Umbilical cord (tissue), 2 donors: Measurements from ENCODE around the gene GRIK4. TPM values are rescaled to one million over a fixed set of nuclear protein-coding genes. Genes with fewer than 3 reads are reported as not detected.
"Not testable (repeated sequence)": the region's sequence is repeated elsewhere in the genome, so short reads cannot be mapped to it uniquely, and the experiment has no call there.

ENCODE experiments used
- DNase-seq: peaks from one replicate; pipeline ENCODE4 v3.0.0-alpha.2; 2015; ENCODE audit warnings: low spot score
- total RNA-seq: library from RNA; depleted of rRNA; stranded (reverse); fragments of >200 nt; gene quantifications from one replicate; pipeline ENCODE4 v1.2.3, GENCODE V29; 2014; ENCODE audit warnings: low replicate concordance; ENCODE audit not compliant: insufficient read depth

The GRIK4 gene
- total RNA-seq, 1 donor from 2014 or later, result 1.2 TPM

DNA sequence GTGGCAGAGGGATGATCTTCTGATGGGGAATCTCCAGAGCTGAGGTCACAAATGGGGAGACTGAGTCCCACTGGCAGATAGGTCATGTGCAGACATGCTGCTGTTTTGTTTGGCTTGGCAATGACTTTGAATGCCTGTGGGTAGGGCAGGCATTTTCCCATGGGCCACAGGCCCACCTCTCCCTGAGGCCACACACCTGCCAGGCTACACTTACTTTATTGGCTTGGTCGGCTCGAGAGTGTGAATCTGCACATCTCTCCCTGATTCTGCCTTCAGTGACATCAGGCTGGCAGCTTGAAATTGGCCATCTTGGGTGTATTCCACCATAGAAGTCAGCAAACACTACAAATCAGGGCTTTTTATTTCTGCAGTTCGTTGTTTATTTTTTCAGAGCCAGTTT, 91.5 kb downstream of the GRIK4 start:
- no peak for DNase-seq

DNA sequence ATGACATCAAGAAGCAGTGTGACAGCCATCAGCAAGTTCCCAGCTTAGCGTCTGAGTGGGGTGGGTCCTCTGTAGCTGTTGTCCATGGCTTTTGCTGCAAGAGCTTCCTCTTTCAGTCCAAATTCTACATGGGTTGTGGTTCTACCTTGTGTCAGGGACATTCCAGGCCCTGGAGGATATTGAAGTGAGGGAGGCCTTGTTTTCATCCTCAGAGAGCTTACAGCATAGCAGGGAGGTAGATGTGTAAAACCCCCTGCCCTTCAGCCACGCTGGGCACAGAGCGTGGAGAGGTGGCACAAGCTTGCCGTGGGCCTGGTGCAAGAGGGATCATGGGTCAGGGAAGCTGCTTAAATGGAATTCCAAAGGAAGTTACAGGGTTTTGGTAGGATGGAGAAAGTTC, 93.9 kb downstream of the GRIK4 start:
- no peak for DNase-seq

DNA sequence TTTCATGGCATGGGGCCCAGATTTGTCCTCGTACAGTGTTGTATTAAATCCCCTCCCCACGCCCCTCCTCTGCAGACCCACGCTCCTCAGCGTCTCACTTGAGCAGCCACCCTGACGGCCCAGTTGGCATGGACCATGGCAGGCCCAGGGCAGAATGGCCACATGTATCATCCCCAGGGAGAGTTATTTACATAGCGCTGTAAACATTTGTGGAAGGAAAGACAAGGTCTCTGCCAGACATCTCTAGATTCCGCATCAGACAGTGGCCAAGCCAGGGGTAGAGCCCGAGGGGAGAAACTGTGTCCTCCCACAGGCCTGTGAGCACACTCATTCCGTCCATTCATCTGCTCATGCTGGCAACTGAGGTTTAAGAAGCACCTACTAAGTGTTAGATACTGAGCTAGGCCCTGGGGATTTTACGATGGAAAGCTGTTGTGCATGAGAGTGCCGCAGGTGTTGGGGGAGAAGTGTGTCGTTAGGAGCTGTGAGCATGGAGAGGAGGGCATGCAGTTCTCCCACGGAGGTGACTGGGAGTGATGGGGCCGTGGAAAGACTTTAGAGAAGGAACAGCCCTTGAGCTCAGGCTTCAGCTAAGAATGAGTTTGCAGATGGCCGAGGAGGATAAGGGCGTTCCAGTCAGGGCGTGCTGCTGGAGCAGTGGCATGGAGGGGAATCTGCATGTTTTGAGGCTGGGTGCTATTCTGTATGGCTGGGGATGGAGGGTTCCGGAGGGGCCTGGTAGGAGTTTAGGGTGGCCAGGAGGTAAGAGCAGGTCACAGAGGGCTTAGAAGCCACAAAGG, 94.9 kb downstream of the GRIK4 start:
- DNase-seq, result no peak

DNA sequence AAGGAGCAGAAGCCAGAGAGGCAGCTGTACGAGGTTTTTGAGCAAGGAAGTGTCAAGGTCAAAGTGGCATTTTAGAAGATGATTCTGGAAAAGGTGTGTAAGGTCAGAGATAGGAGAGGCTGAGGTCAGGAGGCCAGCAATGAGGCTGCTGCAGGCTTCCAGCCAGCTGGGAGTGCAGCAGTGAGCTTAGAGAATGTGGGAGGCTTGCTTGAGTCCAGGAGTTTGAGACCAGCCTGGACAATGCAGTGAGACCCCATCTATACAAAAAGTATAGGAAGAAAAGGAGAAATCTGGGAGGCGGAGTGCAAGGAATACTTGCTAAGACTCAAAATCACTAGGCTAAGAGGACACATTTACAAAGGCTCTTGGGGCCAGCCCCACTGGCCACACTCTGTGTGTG, 96.5 kb downstream of the GRIK4 start:
- no peak for DNase-seq

DNA sequence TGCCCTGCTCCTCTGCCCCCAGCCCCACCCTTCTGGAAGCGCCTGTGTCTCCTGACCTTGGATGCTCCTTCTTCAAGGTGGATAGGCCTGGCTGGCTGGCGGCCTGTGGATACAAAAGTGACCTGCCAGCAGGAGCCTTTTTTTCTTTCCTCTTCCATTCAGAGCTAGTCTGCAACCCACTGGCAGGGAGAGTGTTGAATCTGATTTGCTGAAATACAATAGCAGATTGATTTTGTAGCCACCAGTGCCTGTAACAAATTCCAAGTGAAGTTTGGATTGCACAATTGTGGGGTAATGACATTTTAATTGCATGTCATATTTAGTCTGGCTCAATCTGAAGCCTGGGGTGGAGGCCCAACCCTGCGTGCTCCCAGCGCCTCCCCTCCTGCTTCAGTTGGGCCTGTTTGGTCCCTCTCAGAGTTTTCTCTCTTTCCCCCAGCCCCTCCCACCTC, 97.2 kb downstream of the GRIK4 start:
- DNase-seq, result no peak

DNA sequence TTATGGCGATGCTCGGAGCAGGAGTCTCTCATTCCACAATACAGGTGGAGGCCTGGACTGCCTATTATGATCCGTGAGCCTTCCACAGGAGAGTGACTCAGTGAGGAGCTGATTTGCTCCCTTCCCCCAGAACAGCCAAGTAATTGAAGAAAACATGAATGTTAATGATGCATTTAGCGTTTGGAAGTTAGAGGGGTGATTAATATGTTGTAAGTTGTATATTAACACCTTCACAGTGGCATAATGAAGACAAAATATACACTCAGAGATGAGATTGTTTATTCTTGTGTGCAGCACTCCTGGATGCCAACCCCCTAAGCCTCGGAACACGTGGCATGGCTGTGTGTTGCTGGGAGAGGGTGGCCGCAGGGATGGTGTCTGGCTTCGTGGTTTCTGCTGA, 98.6 kb downstream of the GRIK4 start:
- DNase-seq, result no peak

DNA sequence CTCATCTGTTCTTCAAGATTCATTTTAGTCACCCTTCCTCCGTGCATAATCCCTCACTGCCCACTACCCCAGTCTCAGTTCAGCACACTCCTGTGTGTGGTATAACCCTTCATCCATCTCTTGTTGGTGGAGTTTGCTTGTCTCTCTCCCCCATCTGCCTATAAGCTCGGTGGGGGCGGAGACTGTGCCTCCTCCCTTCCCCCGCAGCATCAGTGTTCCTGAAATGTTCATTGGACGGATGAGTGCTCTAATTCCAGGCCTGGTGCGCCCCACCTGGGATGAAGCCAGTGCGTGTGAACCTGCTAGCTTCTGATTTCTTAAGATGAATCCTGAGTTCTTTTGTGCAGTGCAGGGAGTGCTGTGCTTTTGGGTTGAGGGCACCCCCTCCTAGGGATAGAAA, 100.0 kb downstream of the GRIK4 start:
- DNase-seq, result no peak

DNA sequence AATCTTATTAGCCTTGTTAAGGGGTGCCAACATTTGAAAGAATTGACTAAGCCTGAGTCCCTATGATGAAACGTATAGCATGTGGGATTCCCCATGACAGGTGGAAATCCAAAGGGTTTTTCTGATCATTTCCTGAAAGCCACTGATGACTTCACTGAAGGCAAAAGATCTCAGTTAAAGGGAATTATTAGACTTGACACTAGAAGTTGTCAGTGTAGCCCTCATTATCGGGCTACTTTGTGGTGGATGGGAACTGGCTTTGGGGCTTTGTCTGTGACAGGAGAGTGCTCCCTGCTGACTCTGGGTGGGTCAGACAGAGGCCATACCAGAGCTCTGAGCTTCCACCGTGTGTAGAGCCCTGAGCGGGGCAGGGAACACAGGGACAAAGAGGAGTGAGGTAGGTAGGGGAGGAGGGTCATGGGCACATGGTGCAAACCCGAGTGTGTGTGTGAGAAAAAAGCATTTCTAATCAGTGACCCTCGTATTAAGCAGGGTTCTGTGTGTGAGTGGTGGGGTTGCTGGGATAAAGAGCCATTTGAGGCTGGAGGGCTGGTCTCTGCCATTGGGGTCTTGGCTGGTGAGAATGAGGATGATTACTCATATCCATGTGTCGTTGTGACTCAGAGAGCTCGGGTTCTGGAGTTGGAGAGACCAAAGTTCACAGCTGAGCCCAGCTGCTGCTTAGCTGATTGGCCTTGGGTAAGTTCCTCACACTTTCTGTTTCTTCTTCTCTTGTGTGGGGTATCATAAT, 101.1 kb downstream of the GRIK4 start:
- no peak for DNase-seq

DNA sequence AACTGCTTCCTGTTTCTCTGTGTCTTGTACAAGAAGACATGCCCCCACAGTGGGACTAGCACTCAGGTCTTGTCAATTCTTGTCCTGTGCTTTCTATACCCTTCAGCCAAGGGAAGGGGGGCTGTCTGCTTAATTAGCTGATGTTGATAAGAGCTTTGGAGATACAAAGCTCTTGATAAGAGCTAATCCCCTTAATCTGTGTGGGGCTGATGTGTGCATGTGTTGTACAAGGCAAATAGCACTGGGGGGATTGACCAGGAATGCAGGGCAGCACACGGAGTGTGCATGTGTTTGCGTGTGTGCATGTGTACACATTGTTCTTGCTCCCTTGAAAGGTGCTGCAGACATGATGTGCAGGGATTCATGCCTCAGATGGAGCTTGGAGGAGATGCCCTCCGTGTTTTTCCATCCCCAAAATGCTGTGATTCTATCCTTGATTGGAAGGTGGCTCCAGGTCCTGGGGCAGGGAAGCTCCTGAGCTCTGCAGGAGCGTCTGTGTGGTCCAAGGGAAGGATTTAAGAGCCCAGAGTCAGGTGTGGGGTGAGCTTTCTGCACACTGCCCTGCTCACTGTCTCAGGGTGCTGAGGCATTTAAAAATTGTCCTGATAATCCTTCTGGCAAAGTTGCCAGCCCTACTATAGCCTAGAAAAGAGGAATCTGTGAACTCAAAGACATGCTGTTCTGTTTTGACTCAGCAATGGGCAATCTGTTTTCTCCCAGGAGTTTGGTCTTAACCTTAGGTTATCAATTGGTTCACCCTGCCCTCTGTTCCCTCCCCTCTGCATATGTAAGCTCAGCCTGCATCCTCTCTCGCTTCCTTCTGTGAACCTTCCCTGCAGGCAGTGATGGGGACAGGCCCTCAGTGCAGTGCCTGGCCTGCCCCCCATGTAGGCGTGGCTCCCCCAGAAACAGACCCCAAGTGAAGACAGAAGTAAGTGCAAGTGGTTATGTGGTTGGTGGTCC, 102.0 kb downstream of the GRIK4 start:
- no peak for DNase-seq

DNA sequence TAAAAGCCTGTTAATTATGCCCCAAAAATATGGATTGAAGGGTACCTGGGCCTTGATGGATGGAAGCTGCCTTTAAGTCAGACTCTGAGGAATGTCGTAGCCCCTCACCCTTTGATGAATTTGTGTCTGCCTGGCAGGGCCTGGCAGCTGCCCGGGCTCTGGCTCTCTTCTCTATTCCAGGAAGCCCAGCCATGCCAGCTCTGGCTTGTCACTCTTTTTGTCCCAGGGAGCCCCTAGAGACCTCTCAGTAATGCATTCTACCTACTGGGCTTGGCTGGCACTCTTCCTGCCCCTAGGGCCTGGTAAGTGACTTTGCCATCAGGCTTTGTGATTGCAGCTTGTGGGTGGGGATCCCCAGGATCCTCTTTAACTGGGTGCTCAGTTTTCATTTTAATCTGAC, 103.8 kb downstream of the GRIK4 start:
- DNase-seq, result no peak

DNA sequence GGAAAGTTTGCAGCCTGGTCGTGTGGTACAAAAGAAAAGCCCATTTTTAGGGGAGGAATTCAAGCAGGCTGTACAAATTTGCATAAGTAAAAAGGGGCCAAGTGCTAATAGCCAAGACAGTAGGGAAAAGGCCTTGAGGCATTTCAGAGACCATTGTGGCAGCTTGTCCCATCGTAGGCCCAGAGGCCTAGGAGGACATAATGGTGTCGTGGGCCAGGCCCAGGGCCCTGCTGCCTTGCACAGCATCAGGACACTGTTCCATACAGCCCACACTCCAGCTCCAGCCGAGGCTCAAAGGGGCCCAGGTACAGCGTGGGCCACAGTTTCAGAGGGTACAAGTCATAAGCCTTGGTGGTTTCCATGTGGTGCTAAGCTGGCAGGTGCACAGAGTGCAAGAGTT, 106.9 kb downstream of the GRIK4 start:
- no peak for DNase-seq

DNA sequence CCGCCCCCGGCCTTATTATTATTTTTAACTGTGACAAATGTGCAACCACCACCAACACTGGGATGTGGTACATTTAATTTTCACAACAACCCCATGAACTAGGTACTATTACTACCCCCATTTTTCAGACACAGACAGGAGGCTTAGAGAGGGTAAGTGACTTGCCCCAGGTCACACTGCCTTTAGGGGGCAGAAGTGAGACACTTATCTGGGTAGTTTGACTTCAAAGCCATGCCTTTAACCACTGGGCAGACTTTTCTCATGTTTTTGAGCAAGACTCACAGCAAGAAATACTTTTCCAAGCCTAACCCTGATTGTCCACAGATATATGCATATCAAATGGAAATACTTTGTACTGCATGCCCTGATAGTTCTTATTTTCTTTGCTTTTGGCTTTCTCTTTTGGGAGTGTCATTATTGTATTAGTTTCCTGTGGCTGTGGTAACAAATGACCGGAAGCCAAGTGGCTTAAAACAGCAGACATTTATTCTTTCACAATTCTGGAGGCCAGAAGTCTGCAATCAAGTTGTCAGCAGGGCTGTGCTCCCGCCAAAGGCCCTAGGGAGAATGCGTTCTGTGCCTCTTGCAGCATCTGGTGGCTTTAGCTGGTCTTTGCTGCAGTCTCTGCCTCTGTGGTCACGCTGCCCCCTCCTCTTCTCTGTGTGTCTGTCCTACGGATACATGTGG, 110.8 kb downstream of the GRIK4 start:
- DNase-seq, result peak; percentile 33

DNA sequence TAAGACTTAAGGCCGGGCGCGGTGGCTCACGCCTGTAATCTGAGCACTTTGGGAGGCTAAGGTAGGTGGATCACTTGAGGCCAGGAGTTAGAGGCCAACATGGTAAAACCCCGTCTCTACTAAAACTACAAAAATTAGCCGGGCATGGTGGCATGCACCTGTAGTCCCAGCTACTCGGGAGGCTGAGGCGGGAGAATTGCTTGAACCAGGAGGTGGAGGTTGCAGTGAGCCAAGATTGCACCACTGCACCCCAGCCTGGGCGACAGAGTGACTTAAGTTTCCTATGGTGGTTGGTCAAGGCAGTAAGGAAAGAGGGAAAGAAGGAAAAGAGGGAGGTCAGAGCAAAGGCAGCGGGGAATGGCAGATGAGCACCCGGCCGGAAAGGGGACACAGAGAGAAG, 113.4 kb downstream of the GRIK4 start:
- not testable (repeated sequence) for DNase-seq

DNA sequence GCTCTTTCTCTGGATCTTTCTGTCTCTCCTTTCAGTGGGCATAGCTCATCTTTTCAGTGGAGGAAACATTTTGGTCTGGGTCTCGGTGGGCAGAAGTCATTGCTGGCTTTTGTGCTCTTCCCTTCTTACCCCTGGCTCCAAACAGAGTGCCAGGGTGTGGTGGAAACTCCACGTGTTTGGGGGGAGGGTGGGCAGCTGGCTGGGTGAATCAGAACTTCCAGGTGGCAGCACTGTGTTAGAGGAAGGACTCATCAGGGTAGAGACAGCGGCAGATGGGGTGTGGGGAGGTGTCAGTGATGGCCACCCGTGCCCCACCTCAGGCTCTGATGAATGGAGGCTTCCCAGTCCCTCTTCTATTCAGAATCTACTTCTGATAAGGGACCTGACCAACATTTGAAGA, 114.0 kb downstream of the GRIK4 start:
- no peak for DNase-seq

DNA sequence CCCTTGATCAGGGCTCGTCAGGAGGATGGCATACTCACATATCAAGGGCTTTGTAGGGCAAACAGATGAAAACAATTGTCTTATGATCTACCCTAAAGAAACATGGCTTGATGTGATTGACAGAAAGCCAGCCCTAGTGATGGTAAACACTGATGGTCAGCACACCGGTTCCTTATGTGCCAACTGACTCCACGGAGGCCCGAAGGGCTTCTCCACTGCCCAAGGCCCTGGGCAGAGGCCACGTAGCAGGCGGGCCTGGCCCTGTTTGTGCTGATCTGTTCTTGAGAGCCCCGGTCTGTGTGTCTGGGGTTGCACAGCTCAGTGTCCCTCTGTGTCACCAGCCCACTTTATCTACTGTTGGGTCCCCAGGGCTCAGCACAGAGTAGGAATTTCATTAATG, 115.2 kb downstream of the GRIK4 start:
- DNase-seq, result no peak

DNA sequence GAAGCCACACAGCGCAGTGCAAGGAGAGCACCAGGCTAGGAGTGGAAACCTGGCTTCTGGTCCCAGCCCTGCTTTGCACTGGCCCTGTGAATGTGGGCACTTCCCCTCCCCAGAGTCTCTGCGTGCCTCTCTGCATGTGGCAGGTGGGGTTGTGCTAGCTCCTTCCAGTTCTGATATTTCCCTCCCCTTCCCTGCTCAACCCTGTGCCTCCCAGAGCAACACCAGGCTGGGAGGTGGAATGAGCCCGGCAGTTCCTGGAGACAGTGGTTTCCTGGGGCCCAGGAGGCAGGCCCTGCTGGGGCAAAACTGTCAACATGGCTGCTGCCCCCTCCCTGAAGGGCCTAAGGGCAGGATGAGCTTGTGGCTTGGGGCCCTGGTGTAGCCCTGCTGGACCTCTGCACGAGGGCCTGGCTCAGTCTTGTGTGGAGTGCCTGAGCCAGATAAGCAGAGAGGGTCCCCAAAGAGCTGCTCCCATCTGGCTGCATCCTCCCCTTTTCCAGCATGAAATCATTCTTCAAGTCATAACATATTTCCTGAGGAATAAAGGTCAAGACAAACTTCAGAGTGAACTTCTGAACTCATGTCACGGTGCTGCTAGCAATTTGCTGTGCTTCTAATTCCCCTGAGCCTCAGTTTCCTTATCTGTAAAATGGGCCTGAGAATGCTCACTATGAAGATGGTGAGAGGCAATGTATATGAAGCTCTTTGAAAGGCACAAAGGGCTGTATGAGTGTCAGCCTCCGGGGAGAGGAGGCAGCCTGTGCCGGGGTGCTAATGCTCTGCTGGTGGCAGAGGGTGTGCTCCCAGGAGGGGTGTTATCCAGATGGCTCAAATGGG, 116.0 kb downstream of the GRIK4 start:
- DNase-seq, result no peak

DNA sequence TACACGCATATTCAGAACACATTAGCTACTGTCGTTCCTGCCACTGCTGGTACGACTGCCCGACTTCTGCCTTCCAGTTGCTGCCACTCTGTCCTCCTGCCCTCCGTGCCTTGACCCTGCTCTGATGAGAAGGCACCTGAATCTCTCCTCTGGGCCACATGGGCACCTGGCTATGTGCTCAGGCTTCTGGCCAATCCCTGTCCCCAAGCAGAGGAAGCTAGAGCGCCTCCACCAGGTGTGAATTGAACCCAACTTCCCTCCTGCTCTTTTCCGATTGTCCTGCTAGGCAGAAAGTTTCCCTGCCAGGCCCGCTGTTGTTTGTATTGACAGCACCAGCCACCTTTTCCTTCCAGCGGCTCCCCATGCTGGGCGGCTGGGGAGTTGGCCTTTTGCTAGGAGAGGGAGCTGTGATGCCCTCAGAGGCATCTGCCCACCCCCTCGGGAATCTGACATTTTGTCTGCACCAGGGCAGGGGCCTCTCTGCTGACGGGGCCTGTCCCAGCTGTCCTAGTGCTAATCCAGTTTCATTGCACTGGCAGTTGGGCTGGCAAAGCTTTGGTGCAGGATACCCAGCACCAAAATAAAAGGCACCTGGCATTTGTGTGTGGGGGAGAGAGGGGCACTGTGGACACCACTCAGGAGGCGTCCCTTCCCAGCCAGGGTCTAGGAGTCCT, 118.0 kb downstream of the GRIK4 start:
- no peak for DNase-seq

DNA sequence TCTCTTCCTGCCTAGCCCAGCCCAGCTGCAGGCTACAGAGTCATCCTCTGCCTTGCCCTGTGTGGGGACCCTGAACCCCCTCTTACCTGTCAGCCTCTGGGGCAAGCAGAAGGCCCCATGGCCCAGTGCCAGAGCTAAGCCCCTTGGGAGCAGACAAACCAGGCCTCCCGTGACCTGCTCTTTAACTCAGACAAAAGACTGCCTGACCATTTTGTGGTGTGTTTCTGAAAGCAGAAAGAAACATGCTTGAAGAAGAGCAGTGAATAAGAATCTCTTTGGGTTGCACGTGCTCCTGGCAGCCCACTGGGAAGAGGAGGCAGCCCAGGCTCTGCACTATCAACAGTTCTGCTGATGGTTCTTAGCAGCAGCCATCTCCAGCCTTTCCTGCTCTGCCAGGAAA, 118.6 kb downstream of the GRIK4 start:
- no peak for DNase-seq

DNA sequence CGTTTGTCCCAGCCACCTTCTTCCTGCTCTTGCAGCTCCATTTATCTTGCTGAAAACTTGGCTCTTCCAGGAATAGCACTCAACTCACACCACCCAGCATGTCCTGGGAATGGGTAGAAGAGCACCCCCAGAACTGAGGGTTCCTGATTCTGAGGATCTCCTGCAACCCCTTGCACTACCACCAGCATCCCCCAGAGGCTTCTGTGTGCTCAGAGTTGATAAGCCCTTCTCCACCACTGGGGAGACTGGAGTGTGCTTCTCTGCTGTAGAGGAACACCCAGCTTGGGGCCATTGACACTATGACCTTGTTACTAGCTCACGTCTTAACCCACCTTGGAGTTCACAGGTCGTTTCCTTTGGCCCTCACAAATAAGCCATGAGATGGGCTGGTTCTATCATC, 121.0 kb downstream of the GRIK4 start:
- no peak for DNase-seq
